ENCODE results near the gene TFEB. TPM values are rescaled to one million over a fixed set of nuclear protein-coding genes. Genes with fewer than 3 reads are reported as not detected.

The TFEB gene
- total and polyA plus RNA-seq, 2 donors (not counting 1 experiment from before 2014, with no cell fraction given), result 1.9 to 7.6 TPM

- H3K27me3 ChIP-seq (ENCODE audit: control insufficient read depth, insufficient read depth, low read length), result peaks cover 4% of the 10 kb centered on the region
- H3K9me3 ChIP-seq (ENCODE audit: control insufficient read depth, insufficient read depth, low read depth, low read length), result no peaks in the 10 kb centered on the region
- no peak overlapping the region for H3K9ac ChIP-seq (ENCODE audit: insufficient read depth, low read length)
Observed at GRCh38 chr6:41673704-41674000, 61.8 kb downstream of the TFEB start.

GRCh38 chr6:41672816-41673703 is 62.3 kb downstream of the TFEB start:
- TF ChIP-seq CTCF (conservative IDR thresholded peaks at IDR 0.05 in 1 of 2, IDR thresholded peaks at IDR 0.05 in 1 of 2; ENCODE audit: low read depth in 1 of 2, low read length in 2 of 2) (no peak), EZH2 (IDR thresholded peaks at IDR 0.05; ENCODE audit: low read length, missing control alignments) (no peak)
- peaks cover 4% of the 10 kb centered on the region for H3K27me3 ChIP-seq (ENCODE audit: control insufficient read depth, insufficient read depth, low read length)

More at GRCh38 chr6:41673704-41674000, 61.8 kb downstream of the TFEB start:
- H3K36me3 ChIP-seq (ENCODE audit: control insufficient read depth, insufficient read depth, low read length), result no peaks in the 10 kb centered on the region
- DNase-seq (ENCODE audit: low read depth in 2 of 2), result no peak
- no peak overlapping the region for H3K27ac ChIP-seq (ENCODE audit: insufficient read depth, low read length)
- no peak overlapping the region for H3K4me2 ChIP-seq (ENCODE audit: extremely low read depth, insufficient read depth, low read length)
- no peaks in the 10 kb centered on the region for H3K4me1 ChIP-seq (ENCODE audit: control insufficient read depth, extremely low read depth, insufficient read depth, low read length)
- no peak overlapping the region for H3K4me3 ChIP-seq (replicated peaks in 1 of 4; ENCODE audit: control extremely low read depth in 1 of 4, insufficient read depth in 1 of 4, low read depth in 3 of 4, low read length in 4 of 4)
- no peaks in the 10 kb centered on the region for H3K79me2 ChIP-seq (ENCODE audit: control insufficient read depth, insufficient read depth, low read length)
- no peaks in the 10 kb centered on the region for H4K20me1 ChIP-seq (ENCODE audit: control insufficient read depth, extremely low read depth, insufficient read depth, low read length)
- H2AFZ ChIP-seq (ENCODE audit: low read length), result no peak overlapping the region
- no peak for TF ChIP-seq CTCF (conservative IDR thresholded peaks at IDR 0.05 in 1 of 2, IDR thresholded peaks at IDR 0.05 in 1 of 2; ENCODE audit: low read depth in 1 of 2, low read length in 2 of 2)
- TF ChIP-seq EZH2 (IDR thresholded peaks at IDR 0.05; ENCODE audit: low read length, missing control alignments), result no peak

GRCh38 chr6:41672016-41672415 is 63.4 kb downstream of the TFEB start:
- Histone ChIP-seq H3K27me3 (ENCODE audit: control insufficient read depth, insufficient read depth, low read length) (peaks cover 4% of the 10 kb centered on the region), H4K20me1 (ENCODE audit: control insufficient read depth, extremely low read depth, insufficient read depth, low read length) (no peaks in the 10 kb centered on the region), H3K9ac (ENCODE audit: insufficient read depth, low read length) (no peak overlapping the region), H2AFZ (ENCODE audit: low read length) (no peak overlapping the region), H3K79me2 (ENCODE audit: control insufficient read depth, insufficient read depth, low read length) (no peaks in the 10 kb centered on the region), H3K4me1 (ENCODE audit: control insufficient read depth, extremely low read depth, insufficient read depth, low read length) (no peaks in the 10 kb centered on the region), H3K4me3 (replicated peaks in 1 of 4; ENCODE audit: control extremely low read depth in 1 of 4, insufficient read depth in 1 of 4, low read depth in 3 of 4, low read length in 4 of 4) (no peak overlapping the region), H3K27ac (ENCODE audit: insufficient read depth, low read length) (no peak overlapping the region), H3K9me3 (ENCODE audit: control insufficient read depth, insufficient read depth, low read depth, low read length) (no peaks in the 10 kb centered on the region), H3K4me2 (ENCODE audit: extremely low read depth, insufficient read depth, low read length) (no peak overlapping the region), H3K36me3 (ENCODE audit: control insufficient read depth, insufficient read depth, low read length) (no peaks in the 10 kb centered on the region)
- TF ChIP-seq EZH2 (IDR thresholded peaks at IDR 0.05; ENCODE audit: low read length, missing control alignments) (no peak), CTCF (conservative IDR thresholded peaks at IDR 0.05 in 1 of 2, IDR thresholded peaks at IDR 0.05 in 1 of 2; ENCODE audit: low read depth in 1 of 2, low read length in 2 of 2) (no peak)
- no peak for DNase-seq (ENCODE audit: low read depth in 2 of 2)

More at GRCh38 chr6:41672816-41673703, 62.3 kb downstream of the TFEB start:
- Histone ChIP-seq H3K4me1 (ENCODE audit: control insufficient read depth, extremely low read depth, insufficient read depth, low read length) (no peaks in the 10 kb centered on the region), H3K9me3 (ENCODE audit: control insufficient read depth, insufficient read depth, low read depth, low read length) (no peaks in the 10 kb centered on the region), H3K4me3 (replicated peaks in 1 of 4; ENCODE audit: control extremely low read depth in 1 of 4, insufficient read depth in 1 of 4, low read depth in 3 of 4, low read length in 4 of 4) (no peak overlapping the region), H2AFZ (ENCODE audit: low read length) (no peak overlapping the region), H4K20me1 (ENCODE audit: control insufficient read depth, extremely low read depth, insufficient read depth, low read length) (no peaks in the 10 kb centered on the region), H3K9ac (ENCODE audit: insufficient read depth, low read length) (no peak overlapping the region), H3K79me2 (ENCODE audit: control insufficient read depth, insufficient read depth, low read length) (no peaks in the 10 kb centered on the region), H3K27ac (ENCODE audit: insufficient read depth, low read length) (no peak overlapping the region), H3K36me3 (ENCODE audit: control insufficient read depth, insufficient read depth, low read length) (no peaks in the 10 kb centered on the region), H3K4me2 (ENCODE audit: extremely low read depth, insufficient read depth, low read length) (no peak overlapping the region)
- DNase-seq (ENCODE audit: low read depth in 2 of 2), result no peak
